SU-DHL-6 (cell line): Measurements from ENCODE around the gene FAM3C.
"Not testable (repeated sequence)": the region's sequence is repeated elsewhere in the genome, so short reads cannot be mapped to it uniquely, and the experiment has no call there.

ENCODE experiments used
- H2AFZ ChIP-seq: fragments of 200-600 bp; sonication (generic); 2 replicates; pipeline ENCODE4 v1.6.1; 2014; ENCODE audit warnings: low read depth, mild to moderate bottlenecking, moderate library complexity, mixed read lengths, antibody characterized with exemption, low read length; ENCODE audit not compliant: severe bottlenecking
- H3F3A ChIP-seq: fragments of 200-600 bp; shearing (Covaris generic); 2 replicates; pipeline ENCODE4 v1.6.0; 2016; ENCODE audit warnings: antibody characterized with exemption, mild to moderate bottlenecking; ENCODE audit not compliant: insufficient read depth
- H3K27ac ChIP-seq: fragments of 200-600 bp; sonication (generic); 2 replicates; pipeline ENCODE4 v1.5.1; 2016; ENCODE audit warnings: low read depth, mild to moderate bottlenecking, low read length, moderate library complexity, mixed read lengths
- H3K27me3 ChIP-seq: fragments of 200-600 bp; sonication (generic), shearing (Covaris generic); 2 replicates; pipeline ENCODE4 v1.6.0; 2014; ENCODE audit warnings: mild to moderate bottlenecking, low read length
- H3K36me3 ChIP-seq: fragments of 200-600 bp; sonication (generic); 2 replicates; pipeline ENCODE4 v1.6.1; 2014; ENCODE audit warnings: mild to moderate bottlenecking, low read length, mixed read lengths
- H3K4me2 ChIP-seq: fragments of 300-600, 200-600 bp; shearing (Covaris generic), sonication (generic); 2 replicates; pipeline ENCODE4 v1.6.0; 2014; ENCODE audit warnings: low read length, low read depth, mild to moderate bottlenecking; ENCODE audit not compliant: poor library complexity, severe bottlenecking
- H3K4me3 ChIP-seq: fragments of 200-600 bp; sonication (generic); 2 replicates; pipeline ENCODE4 v1.5.1; 2014; ENCODE audit warnings: antibody characterized with exemption, low read length, mild to moderate bottlenecking, mixed read lengths; ENCODE audit not compliant: insufficient read depth, poor library complexity, severe bottlenecking
- H3K79me2 ChIP-seq: fragments of 200-600 bp; sonication (generic); 2 replicates; pipeline ENCODE4 v1.6.1; 2014; ENCODE audit warnings: mild to moderate bottlenecking, low read length, moderate library complexity; ENCODE audit not compliant: insufficient read depth
- H3K9ac ChIP-seq: fragments of 200-600 bp; sonication (generic); 2 replicates; pipeline ENCODE4 v1.7.0; 2014; ENCODE audit warnings: mild to moderate bottlenecking, low read length
- H3K9me2 ChIP-seq: fragments of 200-600 bp; sonication (generic); replicated peaks from 2 replicates; pipeline ENCODE4 v1.6.1; 2014; ENCODE audit warnings: low read length; ENCODE audit not compliant: insufficient read depth
- H3K9me3 ChIP-seq: fragments of 200-600 bp; sonication (generic); 2 replicates; pipeline ENCODE4 v1.6.1; 2014; ENCODE audit warnings: low read length, mixed read lengths; ENCODE audit not compliant: insufficient read depth
- H4K20me1 ChIP-seq: fragments of 200-600 bp; sonication (generic); 2 replicates; pipeline ENCODE4 v1.6.1; 2014; ENCODE audit warnings: low read depth, mild to moderate bottlenecking, antibody characterized with exemption, low read length, moderate library complexity, mixed read lengths
- EZH2phosphoT487 ChIP-seq: fragments of 200-600 bp; sonication (generic), shearing (Covaris generic); conservative IDR thresholded peaks from 2 replicates; pipeline ENCODE4 v1.6.1; 2018; ENCODE audit warnings: mild to moderate bottlenecking, antibody characterized with exemption, low read length, moderate library complexity, mixed read lengths
- TF ChIP-seq, protein P1 (sequence below): fragments of 200-600 bp; sonication (generic); IDR thresholded peaks from one replicate; pipeline ENCODE4 v1.5.1; 2017; ENCODE audit warnings: antibody characterized with exemption, mild to moderate bottlenecking, low read length, moderate library complexity; ENCODE audit not compliant: insufficient read depth, poor library complexity, severe bottlenecking

The FAM3C gene, protein sequence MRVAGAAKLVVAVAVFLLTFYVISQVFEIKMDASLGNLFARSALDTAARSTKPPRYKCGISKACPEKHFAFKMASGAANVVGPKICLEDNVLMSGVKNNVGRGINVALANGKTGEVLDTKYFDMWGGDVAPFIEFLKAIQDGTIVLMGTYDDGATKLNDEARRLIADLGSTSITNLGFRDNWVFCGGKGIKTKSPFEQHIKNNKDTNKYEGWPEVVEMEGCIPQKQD

DNA sequence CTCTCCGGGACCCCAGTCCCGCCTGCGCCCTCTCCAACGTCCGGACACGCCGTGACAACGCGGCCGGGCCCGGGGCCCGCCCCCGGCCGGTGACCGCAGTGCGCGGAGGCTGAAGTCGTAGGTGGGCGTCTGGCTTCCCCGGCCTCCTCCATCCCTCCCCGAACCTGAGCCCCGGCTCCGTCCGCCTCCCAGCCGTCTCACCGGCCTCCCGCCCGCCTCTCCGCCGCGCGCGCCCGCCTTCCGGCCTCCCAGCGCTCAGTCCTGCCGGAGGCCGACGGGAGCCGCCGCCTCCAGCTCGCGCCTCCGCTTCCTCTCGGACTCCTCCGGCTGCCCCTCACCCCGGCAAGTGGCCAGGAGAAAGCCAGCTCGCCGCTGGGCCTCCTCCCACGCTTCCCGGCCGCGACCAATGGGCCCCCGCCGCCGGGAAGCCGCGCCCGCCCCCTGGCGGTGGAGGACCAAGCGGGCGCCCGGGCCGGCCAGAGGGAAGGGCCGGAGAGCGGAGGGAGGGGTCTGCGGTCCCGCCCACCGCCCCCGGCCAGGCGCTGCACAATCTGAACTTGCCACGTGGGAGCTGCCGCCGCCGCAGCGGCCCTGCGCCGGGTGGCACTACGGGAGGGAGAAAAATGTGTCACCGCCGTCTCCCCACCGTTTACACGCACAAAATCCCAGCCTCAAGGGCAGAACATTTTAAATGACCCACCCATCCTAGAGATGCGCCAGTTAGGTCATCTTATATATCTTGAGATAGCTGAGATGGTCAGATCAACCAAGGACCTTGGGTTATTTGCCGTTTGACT is at the start of gene FAM3C:
Gene FAM3C (minus strand): TSS at position 348 of the 797 bp plus-strand sequence. CDS start 13,339 bp downstream, outside the sequence.
- Histone ChIP-seq H3F3A (peaks cover 6% of the 10 kb centered on the region; the same call in 1 of the 2 replicates), H4K20me1 (peaks cover 12% of the 10 kb centered on the region), H3K27me3 (no peaks in the 10 kb centered on the region), H3K9ac (peak within 1 kb of the TSS; percentile 78), H3K4me3 (peak within 1 kb of the TSS; percentile 89), H3K9me2 (no peaks in the 10 kb centered on the region), H3K4me2 (peak within 1 kb of the TSS; percentile 91), H2AFZ (peak within 1 kb of the TSS; percentile 83), H3K9me3 (no peaks in the 10 kb centered on the region), H3K36me3 (peaks cover 19% of the 10 kb centered on the region), H3K27ac (peak within 1 kb of the TSS; percentile 67), H3K79me2 (peaks cover 45% of the 10 kb centered on the region)
- TF ChIP-seq EZH2phosphoT487, result no peak
- TF ChIP-seq, protein P1, sequence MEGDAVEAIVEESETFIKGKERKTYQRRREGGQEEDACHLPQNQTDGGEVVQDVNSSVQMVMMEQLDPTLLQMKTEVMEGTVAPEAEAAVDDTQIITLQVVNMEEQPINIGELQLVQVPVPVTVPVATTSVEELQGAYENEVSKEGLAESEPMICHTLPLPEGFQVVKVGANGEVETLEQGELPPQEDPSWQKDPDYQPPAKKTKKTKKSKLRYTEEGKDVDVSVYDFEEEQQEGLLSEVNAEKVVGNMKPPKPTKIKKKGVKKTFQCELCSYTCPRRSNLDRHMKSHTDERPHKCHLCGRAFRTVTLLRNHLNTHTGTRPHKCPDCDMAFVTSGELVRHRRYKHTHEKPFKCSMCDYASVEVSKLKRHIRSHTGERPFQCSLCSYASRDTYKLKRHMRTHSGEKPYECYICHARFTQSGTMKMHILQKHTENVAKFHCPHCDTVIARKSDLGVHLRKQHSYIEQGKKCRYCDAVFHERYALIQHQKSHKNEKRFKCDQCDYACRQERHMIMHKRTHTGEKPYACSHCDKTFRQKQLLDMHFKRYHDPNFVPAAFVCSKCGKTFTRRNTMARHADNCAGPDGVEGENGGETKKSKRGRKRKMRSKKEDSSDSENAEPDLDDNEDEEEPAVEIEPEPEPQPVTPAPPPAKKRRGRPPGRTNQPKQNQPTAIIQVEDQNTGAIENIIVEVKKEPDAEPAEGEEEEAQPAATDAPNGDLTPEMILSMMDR, result peak; percentile 90

- Histone ChIP-seq H4K20me1 (no peaks in the 10 kb centered on the region), H3K9ac (no peak overlapping the region), H3K4me3 (no peak overlapping the region), H3K4me2 (no peak overlapping the region), H2AFZ (peak overlapping the region; percentile 14), H3K9me3 (no peaks in the 10 kb centered on the region), H3K36me3 (no peaks in the 10 kb centered on the region), H3F3A (0 out of 2 replicates have a peak, but pooled peaks cover 4% of the 10 kb centered on the region), H3K9me2 (no peaks in the 10 kb centered on the region), H3K27me3 (no peaks in the 10 kb centered on the region), H3K79me2 (no peaks in the 10 kb centered on the region), H3K27ac (no peak overlapping the region)
- TF ChIP-seq EZH2phosphoT487, result no peak
- TF ChIP-seq, protein P1, result no peak
These were observed 46.7 kb upstream of the FAM3C start for GRCh38 chr7:121442845-121443244.

DNA sequence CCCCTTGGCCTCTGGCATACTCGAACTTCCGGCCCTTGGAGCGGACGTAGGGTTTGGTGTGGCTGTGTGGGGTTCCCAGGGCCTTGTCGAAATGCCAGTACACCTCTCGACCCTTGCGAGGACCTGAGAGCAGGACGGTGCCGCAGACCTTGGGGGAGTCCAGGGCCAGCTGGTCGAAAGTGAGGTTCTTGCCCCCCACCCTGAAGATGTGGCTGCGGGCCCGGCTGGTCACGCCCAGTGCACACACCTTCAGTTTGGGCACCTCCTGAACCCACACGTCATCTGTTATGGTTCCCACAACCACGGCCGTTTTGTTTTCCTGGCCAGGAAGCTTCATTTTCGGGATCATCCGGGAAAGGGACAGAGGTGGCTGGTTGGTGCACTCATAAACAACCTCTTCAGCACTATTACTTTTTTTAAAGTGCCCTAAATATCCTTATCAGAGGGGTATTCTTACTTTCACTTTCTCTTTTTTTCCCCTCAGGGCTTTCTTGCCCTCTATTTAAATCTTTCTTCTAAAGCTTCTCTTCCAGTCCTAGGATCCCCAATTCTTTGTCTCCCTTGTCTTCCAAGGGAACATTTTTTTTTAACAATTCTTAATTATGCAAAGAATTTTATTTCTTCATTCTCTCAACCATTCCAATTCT is 44.9 kb upstream of the FAM3C start:
- Histone ChIP-seq H3K9me3 (no peaks in the 10 kb centered on the region), H3K9ac (peak overlapping the region; percentile 41; the same call in 1 of the 2 replicates), H3K9me2 (no peaks in the 10 kb centered on the region), H3K79me2 (no peaks in the 10 kb centered on the region), H3F3A (0 out of 2 replicates have a peak, but pooled peaks cover 4% of the 10 kb centered on the region), H3K27me3 (no peaks in the 10 kb centered on the region), H3K27ac (peak overlapping the region; percentile 12), H3K4me3 (peak overlapping the region; percentile 50), H4K20me1 (no peaks in the 10 kb centered on the region), H3K36me3 (no peaks in the 10 kb centered on the region), H3K4me2 (peak overlapping the region; percentile 54), H2AFZ (peak overlapping the region; percentile 70)
- TF ChIP-seq, protein P1, result no peak
- TF ChIP-seq EZH2phosphoT487, result no peak

DNA sequence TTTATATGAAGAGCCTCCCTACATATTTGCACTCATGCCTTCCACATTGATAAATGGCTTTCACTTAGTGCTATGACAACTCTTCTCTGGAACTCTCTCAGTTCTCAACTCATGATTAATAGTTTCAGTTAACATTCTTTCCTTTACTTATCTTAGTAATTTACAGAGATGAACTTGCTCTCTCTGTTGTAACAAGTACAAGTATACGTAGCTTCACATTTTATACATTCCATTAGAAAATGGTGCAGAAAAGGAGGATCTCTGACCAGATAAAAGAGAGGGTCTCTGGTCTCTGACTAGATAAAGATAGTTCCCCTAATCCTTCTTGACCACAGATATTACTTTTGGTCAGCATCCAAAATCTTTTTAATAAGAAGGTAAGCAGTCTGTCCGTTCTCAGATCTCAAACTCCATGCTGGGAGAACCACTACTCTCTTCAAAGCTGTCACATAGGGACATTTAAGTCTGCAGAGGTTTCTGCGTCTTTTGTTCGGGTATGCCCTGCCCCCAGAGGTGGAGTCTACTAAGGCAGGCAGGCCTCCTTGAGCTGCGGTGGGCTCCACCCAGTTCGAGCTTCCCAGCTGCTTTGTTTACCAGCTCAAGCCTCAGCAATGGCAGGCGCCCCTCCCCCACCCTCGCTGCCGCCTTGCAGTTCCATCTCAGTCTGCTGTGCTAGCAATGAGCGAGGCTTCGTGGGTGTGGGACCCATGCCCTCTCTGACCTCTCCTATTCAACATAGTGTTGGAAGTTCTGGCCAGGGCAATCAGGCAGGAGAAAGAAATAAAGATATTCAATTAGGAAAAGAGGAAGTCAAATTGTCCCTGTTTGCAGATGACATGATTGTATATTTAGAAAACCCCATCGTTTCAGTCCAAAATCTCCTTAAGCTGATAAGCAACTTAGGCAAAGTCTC is 42.2 kb upstream of the FAM3C start:
- H3K27ac ChIP-seq, H3K36me3 ChIP-seq, H3K27me3 ChIP-seq, H3K4me3 ChIP-seq, H4K20me1 ChIP-seq, H3K9me3 ChIP-seq, H3K79me2 ChIP-seq, H3K9me2 ChIP-seq, H3F3A ChIP-seq: not testable (repeated sequence)
- Histone ChIP-seq H3K4me2 (peak overlapping the region; percentile 48), H2AFZ (peak overlapping the region; percentile 85), H3K9ac (peak overlapping the region; percentile 13; the same call in 1 of the 2 replicates)
